ENCODE data around the gene ANAPC10.

GRCh38 chr4:145061318-145061920, 36.6 kb downstream of the ANAPC10 start:
- TF ChIP-seq CTCF (IDR thresholded peaks at IDR 0.05) (peak in 5 of 6 experiments; percentile 18 to 57 (median 54)), EP300 (IDR thresholded peaks at IDR 0.05) (no peak), POLR2AphosphoS5 (IDR thresholded peaks at IDR 0.05) (no peak), POLR2A (IDR thresholded peaks at IDR 0.05) (no peak)

Data from upper lobe of left lung (tissue), 4 donors.